Astrocyte (in vitro differentiated cells and primary cell): ENCODE measurements around the gene POLR2L. TPM values are rescaled to one million over a fixed set of nuclear protein-coding genes. Genes with fewer than 3 reads are reported as not detected.

Source experiments
- DNase-seq: peaks from one replicate; pipeline ENCODE4 v3.0.0-alpha.2; 2010; ENCODE audit warnings: low read depth
- FAIRE-seq: peaks from 2 replicates; lab custom pipeline; 2011; peaks lifted over from hg19 to GRCh38; lab: Jason Lieb, UNC
- H2AFZ ChIP-seq: 2 replicates; pipeline ENCODE4 v1.6.0; 2012; ENCODE audit warnings: low read depth, low read length, inconsistent platforms
- H3K27ac ChIP-seq: 2 replicates; pipeline ENCODE4 v1.5.1; 2011; ENCODE audit warnings: low read depth, low read length, inconsistent platforms
- H3K27me3 ChIP-seq: 2 replicates; pipeline ENCODE4 v1.6.0; 2011; ENCODE audit warnings: low read length, inconsistent platforms; ENCODE audit not compliant: insufficient read depth
- H3K36me3 ChIP-seq: 2 replicates; pipeline ENCODE4 v1.5.1; 2011; ENCODE audit warnings: low read length, inconsistent platforms; ENCODE audit not compliant: insufficient read depth
- H3K4me1 ChIP-seq: 2 replicates; pipeline ENCODE4 v1.5.1; 2011; ENCODE audit warnings: low read length, inconsistent platforms; ENCODE audit not compliant: insufficient read depth
- H3K4me2 ChIP-seq: 2 replicates; pipeline ENCODE4 v1.6.0; 2012; ENCODE audit warnings: low read length, inconsistent platforms
- H3K4me3 ChIP-seq: 2 replicates; pipeline ENCODE4 v1.5.1; 2011; ENCODE audit warnings: low read depth, mild to moderate bottlenecking, low read length, inconsistent platforms; ENCODE audit not compliant: insufficient read depth
- H3K79me2 ChIP-seq: 2 replicates; pipeline ENCODE4 v1.6.0; 2012; ENCODE audit warnings: mild to moderate bottlenecking, low read length, inconsistent platforms; ENCODE audit not compliant: insufficient read depth
- H3K9ac ChIP-seq: 2 replicates; pipeline ENCODE4 v1.6.0; 2012; ENCODE audit warnings: mild to moderate bottlenecking, low read length, inconsistent platforms
- H3K9me3 ChIP-seq: 2 replicates; pipeline ENCODE4 v1.5.1; 2012; ENCODE audit warnings: low read depth, mild to moderate bottlenecking, low read length, inconsistent platforms; ENCODE audit not compliant: insufficient read depth
- H4K20me1 ChIP-seq: 2 replicates; pipeline ENCODE4 v1.6.0; 2012; ENCODE audit warnings: low read length, inconsistent platforms; ENCODE audit not compliant: insufficient read depth
- H3K27ac Mint-ChIP-seq: one replicate; pipeline ENCODE4 v1.8.0; 2021; ENCODE audit warnings: mild to moderate bottlenecking, mixed read lengths; ENCODE audit not compliant: unreplicated experiment
- H3K27me3 Mint-ChIP-seq: one replicate; pipeline ENCODE4 v1.8.0; 2021; ENCODE audit warnings: low read depth, mixed read lengths; ENCODE audit not compliant: unreplicated experiment
- H3K36me3 Mint-ChIP-seq: one replicate; pipeline ENCODE4 v1.8.0; 2021; ENCODE audit warnings: low read depth, mixed read lengths; ENCODE audit not compliant: unreplicated experiment
- H3K4me1 Mint-ChIP-seq: one replicate; pipeline ENCODE4 v1.8.0; 2021; ENCODE audit warnings: low read depth, mixed read lengths; ENCODE audit not compliant: unreplicated experiment
- H3K4me3 Mint-ChIP-seq: one replicate; pipeline ENCODE4 v1.8.0; 2021; ENCODE audit warnings: mild to moderate bottlenecking, moderate library complexity, mixed read lengths; ENCODE audit not compliant: unreplicated experiment
- H3K9me3 Mint-ChIP-seq: one replicate; pipeline ENCODE4 v1.8.0; 2021; ENCODE audit warnings: mild to moderate bottlenecking, mixed read lengths; ENCODE audit not compliant: unreplicated experiment
- EZH2 ChIP-seq: IDR thresholded peaks from 2 replicates; pipeline ENCODE4 v1.6.1; 2012; ENCODE audit warnings: mild to moderate bottlenecking, low read length, inconsistent platforms; ENCODE audit not compliant: insufficient read depth
- total RNA-seq: library from RNA; stranded (reverse); gene quantifications from 2 replicates; pipeline ENCODE4 v1.2.1, GENCODE V29; 2021
- TF ChIP-seq, protein P1 (sequence below): IDR thresholded peaks from 2 replicates; pipeline ENCODE4 v1.5.1; 2011; ENCODE audit warnings: low read depth, mild to moderate bottlenecking, inconsistent platforms, low read length, moderate library complexity; ENCODE audit not compliant: insufficient read depth

The POLR2L gene
- total RNA-seq, 1 donor from 2014 or later = 212 TPM

DNA sequence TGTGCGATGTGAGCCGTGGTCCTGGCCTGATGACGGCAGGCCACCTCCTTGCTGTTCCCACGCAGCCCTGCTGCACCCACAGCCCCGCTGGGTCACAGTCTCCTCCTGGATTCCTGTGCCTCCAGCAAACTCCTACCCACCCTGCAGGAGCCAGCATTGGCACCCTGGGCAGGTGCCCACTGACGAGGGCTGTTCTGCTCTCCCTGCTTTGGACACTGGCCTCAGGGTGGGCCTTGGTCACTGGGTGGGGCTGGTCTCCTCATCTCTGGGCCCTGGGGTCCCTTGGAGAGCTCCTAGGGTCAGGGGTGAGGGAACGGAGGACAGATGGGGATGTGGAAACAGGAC, 13.0 kb upstream of the POLR2L start:
- TF ChIP-seq, protein P1, sequence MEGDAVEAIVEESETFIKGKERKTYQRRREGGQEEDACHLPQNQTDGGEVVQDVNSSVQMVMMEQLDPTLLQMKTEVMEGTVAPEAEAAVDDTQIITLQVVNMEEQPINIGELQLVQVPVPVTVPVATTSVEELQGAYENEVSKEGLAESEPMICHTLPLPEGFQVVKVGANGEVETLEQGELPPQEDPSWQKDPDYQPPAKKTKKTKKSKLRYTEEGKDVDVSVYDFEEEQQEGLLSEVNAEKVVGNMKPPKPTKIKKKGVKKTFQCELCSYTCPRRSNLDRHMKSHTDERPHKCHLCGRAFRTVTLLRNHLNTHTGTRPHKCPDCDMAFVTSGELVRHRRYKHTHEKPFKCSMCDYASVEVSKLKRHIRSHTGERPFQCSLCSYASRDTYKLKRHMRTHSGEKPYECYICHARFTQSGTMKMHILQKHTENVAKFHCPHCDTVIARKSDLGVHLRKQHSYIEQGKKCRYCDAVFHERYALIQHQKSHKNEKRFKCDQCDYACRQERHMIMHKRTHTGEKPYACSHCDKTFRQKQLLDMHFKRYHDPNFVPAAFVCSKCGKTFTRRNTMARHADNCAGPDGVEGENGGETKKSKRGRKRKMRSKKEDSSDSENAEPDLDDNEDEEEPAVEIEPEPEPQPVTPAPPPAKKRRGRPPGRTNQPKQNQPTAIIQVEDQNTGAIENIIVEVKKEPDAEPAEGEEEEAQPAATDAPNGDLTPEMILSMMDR = no peak
- no peak for TF ChIP-seq EZH2
- Histone ChIP-seq H4K20me1 (peaks cover 91% of the 10 kb centered on the region), H3K27ac (no peak overlapping the region), H3K27me3 (no peaks in the 10 kb centered on the region), H3K4me2 (no peak overlapping the region), H3K4me1 (peaks cover 8% of the 10 kb centered on the region), H2AFZ (no peak overlapping the region), H3K9me3 (no peaks in the 10 kb centered on the region), H3K79me2 (peaks cover 6% of the 10 kb centered on the region), H3K4me3 (no peak overlapping the region), H3K9ac (no peak overlapping the region), H3K36me3 (no peaks in the 10 kb centered on the region)
- Mint-ChIP-seq H3K27ac (no peak overlapping the region), H3K27me3 (no peaks in the 10 kb centered on the region), H3K4me1 (peaks cover 1% of the 10 kb centered on the region), H3K36me3 (peaks cover 2% of the 10 kb centered on the region), H3K9me3 (no peaks in the 10 kb centered on the region), H3K4me3 (no peak overlapping the region)
- FAIRE-seq = no peak
- no peak for DNase-seq

DNA sequence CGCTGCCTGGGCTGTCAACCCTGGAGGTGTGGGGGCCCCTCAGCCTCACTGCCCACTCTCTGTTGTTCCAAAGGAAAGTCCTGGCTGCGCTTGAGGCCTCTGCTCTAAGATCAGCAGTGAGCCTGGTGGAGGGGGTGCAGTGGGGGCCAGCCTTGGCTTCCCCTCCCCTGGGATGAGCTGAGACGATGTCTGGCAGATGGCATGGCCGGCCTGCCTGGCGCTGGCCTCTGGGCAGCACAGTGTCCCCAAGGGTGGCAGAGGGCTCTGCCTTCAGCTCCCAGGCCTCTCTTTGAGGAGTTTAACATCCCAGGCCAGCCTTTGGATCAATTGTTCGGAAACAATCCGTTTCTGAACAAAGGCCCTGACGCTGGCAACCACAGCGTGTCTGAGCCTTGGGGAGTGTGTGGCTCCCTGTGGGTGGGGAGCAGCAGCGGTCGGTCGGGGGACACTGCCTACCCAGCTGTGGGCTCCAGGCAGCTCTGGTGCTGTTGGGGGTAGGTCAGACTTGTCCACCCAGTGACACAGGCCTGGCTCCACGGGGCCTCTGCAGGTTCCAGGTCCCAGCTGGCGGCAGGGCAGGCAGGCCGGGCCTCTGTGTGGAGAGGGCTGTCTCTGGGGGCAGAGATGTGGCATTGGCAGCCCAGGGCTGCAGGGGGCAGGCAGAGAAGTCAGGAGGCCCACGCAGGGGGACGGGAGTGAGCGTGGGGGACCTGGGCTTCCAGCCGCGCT, 12.4 kb upstream of the POLR2L start:
- H3K36me3 Mint-ChIP-seq = peaks cover 2% of the 10 kb centered on the region
- no peak for FAIRE-seq

More for the DNA sequence above, 12.4 kb upstream of the POLR2L start:
- TF ChIP-seq EZH2 = no peak
- TF ChIP-seq, protein P1 = no peak
- Mint-ChIP-seq H3K27me3 (no peaks in the 10 kb centered on the region), H3K27ac (no peak overlapping the region), H3K4me3 (no peak overlapping the region), H3K9me3 (no peaks in the 10 kb centered on the region), H3K4me1 (peaks cover 1% of the 10 kb centered on the region)
- H3K9ac ChIP-seq = no peak overlapping the region
- peaks cover 4% of the 10 kb centered on the region for H3K4me1 ChIP-seq
- H3K27me3 ChIP-seq = no peaks in the 10 kb centered on the region
- no peak overlapping the region for H3K27ac ChIP-seq
- H3K4me3 ChIP-seq = no peak overlapping the region
- no peaks in the 10 kb centered on the region for H3K9me3 ChIP-seq
- H3K36me3 ChIP-seq = no peaks in the 10 kb centered on the region
- H3K79me2 ChIP-seq = peaks cover 6% of the 10 kb centered on the region
- no peak overlapping the region for H3K4me2 ChIP-seq
- H2AFZ ChIP-seq = no peak overlapping the region
- H4K20me1 ChIP-seq = peaks cover 89% of the 10 kb centered on the region
- no peak for DNase-seq
